Measurements from ENCODE around the gene CASQ2. TPM values are rescaled to one million over a fixed set of nuclear protein-coding genes. Genes with fewer than 3 reads are reported as not detected.
A peak's percentile ranks its signal among the peaks of the same experiment; 100 is the strongest.

CASQ2 gene
- total and polyA plus RNA-seq, 9 donors: 0.36 to 43.0 (median 2.3) TPM

GRCh38 chr1:115678141-115678540 is 90.4 kb downstream of the CASQ2 start:
- H3K4me1 ChIP-seq (ENCODE audit: insufficient read depth): peaks cover 6% of the 10 kb centered on the region
- 74 to 76% (median 75%) methylated on average over 5 of the region's 5 CpGs for WGBS, 3 donors
- TF ChIP-seq EP300 (IDR thresholded peaks at IDR 0.05) (no peak), CTCF (IDR thresholded peaks at IDR 0.05) (no peak), POLR2A (IDR thresholded peaks at IDR 0.05) (no peak)
- H3K27me3 ChIP-seq: no peaks in the 10 kb centered on the region
- intact Hi-C loops (cut with DNase I): no loop called here
- no peak for DNase-seq
- H3K9me3 ChIP-seq: no peaks in the 10 kb centered on the region
- H3K4me3 ChIP-seq: no peak overlapping the region
- peak overlapping the region in 1 of 2 donors; percentile 3 for H3K27ac ChIP-seq
- H3K36me3 ChIP-seq: no peaks in the 10 kb centered on the region

- 98 to 100% (median 100%) methylated on average over 1 of the region's 1 CpG for WGBS, 3 donors
- Histone ChIP-seq H3K27ac (no peak overlapping the region), H3K4me1 (ENCODE audit: insufficient read depth) (peaks cover 6% of the 10 kb centered on the region), H3K9me3 (no peaks in the 10 kb centered on the region), H3K27me3 (no peaks in the 10 kb centered on the region), H3K36me3 (no peaks in the 10 kb centered on the region), H3K4me3 (no peak overlapping the region)
- intact Hi-C loops (cut with DNase I): no loop called here
- TF ChIP-seq CTCF (IDR thresholded peaks at IDR 0.05) (no peak), EP300 (IDR thresholded peaks at IDR 0.05) (no peak), POLR2A (IDR thresholded peaks at IDR 0.05) (no peak)
- no peak for DNase-seq
Measured at GRCh38 chr1:115677565-115677964, 90.9 kb downstream of the CASQ2 start.

GRCh38 chr1:115677182-115677555 is 91.3 kb downstream of the CASQ2 start:
- Histone ChIP-seq H3K27ac (no peak overlapping the region), H3K4me3 (no peak overlapping the region), H3K27me3 (no peaks in the 10 kb centered on the region), H3K4me1 (ENCODE audit: insufficient read depth) (peaks cover 6% of the 10 kb centered on the region), H3K9me3 (no peaks in the 10 kb centered on the region), H3K36me3 (no peaks in the 10 kb centered on the region)
- WGBS, 3 donors: 55 to 59% (median 58%) methylated on average over 3 of the region's 3 CpGs
- TF ChIP-seq CTCF (IDR thresholded peaks at IDR 0.05) (no peak), EP300 (IDR thresholded peaks at IDR 0.05) (no peak), POLR2A (IDR thresholded peaks at IDR 0.05) (no peak)
- intact Hi-C loops (cut with DNase I): no loop called here
- DNase-seq: no peak

GRCh38 chr1:115676498-115677181 is 91.9 kb downstream of the CASQ2 start:
- Histone ChIP-seq H3K27me3 (no peaks in the 10 kb centered on the region), H3K4me1 (ENCODE audit: insufficient read depth) (peaks cover 6% of the 10 kb centered on the region), H3K9me3 (no peaks in the 10 kb centered on the region), H3K4me3 (no peak overlapping the region), H3K27ac (no peak overlapping the region), H3K36me3 (no peaks in the 10 kb centered on the region)
- WGBS, 3 donors: 81 to 85% (median 84%) methylated on average over 7 of the region's 7 CpGs
- no peak for TF ChIP-seq CTCF (IDR thresholded peaks at IDR 0.05)
- no peak for TF ChIP-seq EP300 (IDR thresholded peaks at IDR 0.05)
- no peak for TF ChIP-seq POLR2A (IDR thresholded peaks at IDR 0.05)
- DNase-seq: no peak
- intact Hi-C loops (cut with DNase I): no loop called here
